Neural progenitor cell (in vitro differentiated cells): Measurements from ENCODE around the gene MPPE1. TPM values are rescaled to one million over a fixed set of nuclear protein-coding genes. Genes with fewer than 3 reads are reported as not detected.
A peak's percentile ranks its signal among the peaks of the same experiment; 100 is the strongest.

Experiments
- DNase-seq: peaks from one replicate; pipeline ENCODE4 v3.0.0-alpha.2; 2016; ENCODE audit warnings: low spot score
- H2AFZ ChIP-seq: fragments of 200-600 bp; sonication (generic); replicated peaks from 2 replicates; pipeline ENCODE4 v1.6.1; 2016; ENCODE audit warnings: antibody characterized with exemption
- H3F3A ChIP-seq: fragments of 200-600 bp; sonication (generic); 2 replicates; pipeline ENCODE4 v1.6.1; 2016; ENCODE audit warnings: antibody characterized with exemption, low read depth
- H3K27ac ChIP-seq: fragments of 200-600 bp; sonication (generic); 2 replicates; pipeline ENCODE4 v1.5.1; 2016; ENCODE audit warnings: mild to moderate bottlenecking
- H3K27me3 ChIP-seq: fragments of 200-600 bp; sonication (generic); 2 replicates; pipeline ENCODE4 v1.6.1; 2016; ENCODE audit warnings: mild to moderate bottlenecking, moderate library complexity
- H3K36me3 ChIP-seq: fragments of 200-600 bp; sonication (generic); 2 replicates; pipeline ENCODE4 v1.5.1; 2016
- H3K4me1 ChIP-seq: fragments of 200-600 bp; sonication (generic); 2 replicates; pipeline ENCODE4 v1.6.1; 2016; ENCODE audit warnings: mixed run types
- H3K4me2 ChIP-seq: fragments of 200-600 bp; sonication (generic); 2 replicates; pipeline ENCODE4 v1.6.1; 2016
- H3K4me3 ChIP-seq: fragments of 200-600 bp; sonication (generic); 2 replicates; pipeline ENCODE4 v1.5.1; 2016
- H3K79me2 ChIP-seq: fragments of 200-600 bp; sonication (generic); 2 replicates; pipeline ENCODE4 v1.6.1; 2016; ENCODE audit warnings: low read depth
- H3K9ac ChIP-seq: fragments of 200-600 bp; sonication (generic); 2 replicates; pipeline ENCODE4 v1.6.1; 2016
- H3K9me3 ChIP-seq: fragments of 200-600 bp; sonication (generic); 2 replicates; pipeline ENCODE4 v1.5.1; 2016; ENCODE audit warnings: low read depth
- H4K20me1 ChIP-seq: fragments of 200-600 bp; sonication (generic); 2 replicates; pipeline ENCODE4 v1.6.1; 2016; ENCODE audit warnings: low read depth
- H3K27ac Mint-ChIP-seq: 3 replicates; pipeline ENCODE4 v1.8.0; 2021; ENCODE audit warnings: mixed read lengths
- H3K27me3 Mint-ChIP-seq: 2 replicates; pipeline ENCODE4 v1.8.0; 2022; ENCODE audit warnings: low read depth, mild to moderate bottlenecking, inconsistent platforms, moderate library complexity, mixed read lengths; ENCODE audit not compliant: insufficient read depth
- H3K36me3 Mint-ChIP-seq: 3 replicates; pipeline ENCODE4 v1.8.0; 2021; ENCODE audit warnings: mixed read lengths
- H3K4me1 Mint-ChIP-seq: 3 replicates; pipeline ENCODE4 v1.8.0; 2021; ENCODE audit warnings: mixed read lengths
- H3K4me3 Mint-ChIP-seq: 3 replicates; pipeline ENCODE4 v1.8.0; 2021; ENCODE audit warnings: mild to moderate bottlenecking, moderate library complexity, mixed read lengths
- H3K9me3 Mint-ChIP-seq: 3 replicates; pipeline ENCODE4 v1.8.0; 2020; ENCODE audit warnings: mixed read lengths
- EZH2 ChIP-seq: fragments of 200-600 bp; sonication (generic); IDR thresholded peaks from 2 replicates; pipeline ENCODE4 v1.6.1; 2017; ENCODE audit warnings: antibody characterized with exemption, mild to moderate bottlenecking, moderate library complexity
- EZH2phosphoT487 ChIP-seq: fragments of 200-600 bp; sonication (generic); IDR thresholded peaks from 2 replicates; pipeline ENCODE4 v1.6.1; 2017; ENCODE audit warnings: antibody characterized with exemption
- total RNA-seq: library from RNA; depleted of rRNA; stranded (reverse); fragments of >200 nt; gene quantifications from 2 replicates; pipeline ENCODE4 v1.2.3, GENCODE V29; 2015; ENCODE audit warnings: low replicate concordance
- TF ChIP-seq, protein P1 (sequence below): fragments of 200-600 bp; sonication (generic); IDR thresholded peaks from 2 replicates; pipeline ENCODE4 v1.5.1; 2017; ENCODE audit warnings: antibody characterized with exemption, mild to moderate bottlenecking

The MPPE1 gene
- total RNA-seq, 1 donor from 2014 or later: 17.3 TPM

DNA sequence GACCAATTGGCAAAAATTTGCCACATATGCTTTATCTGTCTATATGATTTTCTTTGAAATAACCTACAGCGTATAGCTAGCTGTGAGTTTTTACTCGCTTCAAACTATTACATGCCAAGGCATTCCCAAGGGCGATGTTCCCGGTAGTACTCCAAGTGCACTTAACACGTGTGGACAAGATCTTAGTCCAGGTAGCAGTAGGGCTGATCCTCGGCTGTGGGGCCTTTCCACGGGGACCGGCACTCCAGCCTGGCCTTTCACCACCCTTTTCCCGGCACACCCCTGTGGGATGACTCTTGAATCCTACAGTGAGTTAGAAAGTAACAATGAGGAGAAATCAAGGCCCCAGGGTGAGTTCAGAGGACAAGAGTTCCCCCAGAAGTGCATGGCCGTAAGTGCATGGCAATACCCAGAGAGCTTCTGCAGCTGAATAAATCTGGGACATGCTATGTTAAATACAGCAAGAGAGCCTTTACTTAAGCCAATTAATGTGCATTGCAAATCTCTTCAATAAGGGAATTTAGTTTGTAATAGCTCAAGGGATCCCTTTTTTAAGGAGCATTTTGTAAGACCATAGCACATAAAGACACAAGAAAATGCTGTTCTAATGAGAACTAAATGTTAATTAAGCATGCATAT lies 30.5 kb downstream of the MPPE1 start:
- peaks cover 1% of the 10 kb centered on the region for H3K27me3 Mint-ChIP-seq
- TF ChIP-seq, protein P1, sequence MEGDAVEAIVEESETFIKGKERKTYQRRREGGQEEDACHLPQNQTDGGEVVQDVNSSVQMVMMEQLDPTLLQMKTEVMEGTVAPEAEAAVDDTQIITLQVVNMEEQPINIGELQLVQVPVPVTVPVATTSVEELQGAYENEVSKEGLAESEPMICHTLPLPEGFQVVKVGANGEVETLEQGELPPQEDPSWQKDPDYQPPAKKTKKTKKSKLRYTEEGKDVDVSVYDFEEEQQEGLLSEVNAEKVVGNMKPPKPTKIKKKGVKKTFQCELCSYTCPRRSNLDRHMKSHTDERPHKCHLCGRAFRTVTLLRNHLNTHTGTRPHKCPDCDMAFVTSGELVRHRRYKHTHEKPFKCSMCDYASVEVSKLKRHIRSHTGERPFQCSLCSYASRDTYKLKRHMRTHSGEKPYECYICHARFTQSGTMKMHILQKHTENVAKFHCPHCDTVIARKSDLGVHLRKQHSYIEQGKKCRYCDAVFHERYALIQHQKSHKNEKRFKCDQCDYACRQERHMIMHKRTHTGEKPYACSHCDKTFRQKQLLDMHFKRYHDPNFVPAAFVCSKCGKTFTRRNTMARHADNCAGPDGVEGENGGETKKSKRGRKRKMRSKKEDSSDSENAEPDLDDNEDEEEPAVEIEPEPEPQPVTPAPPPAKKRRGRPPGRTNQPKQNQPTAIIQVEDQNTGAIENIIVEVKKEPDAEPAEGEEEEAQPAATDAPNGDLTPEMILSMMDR: no peak
- TF ChIP-seq EZH2phosphoT487 (no peak), EZH2 (no peak)
- no peaks in the 10 kb centered on the region for H3K36me3 ChIP-seq
- no peaks in the 10 kb centered on the region for H3K27me3 ChIP-seq
- H3K4me1 ChIP-seq: no peaks in the 10 kb centered on the region
- H3K9me3 Mint-ChIP-seq: no peaks in the 10 kb centered on the region
- no peak overlapping the region for H3K4me3 ChIP-seq
- H3K4me2 ChIP-seq: no peak overlapping the region
- H3K27ac Mint-ChIP-seq: no peak overlapping the region
- no peak overlapping the region for H3K4me3 Mint-ChIP-seq
- peaks cover 17% of the 10 kb centered on the region for H3K4me1 Mint-ChIP-seq
- H3K79me2 ChIP-seq: no peaks in the 10 kb centered on the region
- no peak overlapping the region for H2AFZ ChIP-seq
- H3K9me3 ChIP-seq: no peaks in the 10 kb centered on the region
- no peak overlapping the region for H3K27ac ChIP-seq
- H3K36me3 Mint-ChIP-seq: peaks cover 25% of the 10 kb centered on the region
- no peaks in the 10 kb centered on the region for H4K20me1 ChIP-seq
- H3F3A ChIP-seq: no peaks in the 10 kb centered on the region
- DNase-seq: no peak
- no peak overlapping the region for H3K9ac ChIP-seq

DNA sequence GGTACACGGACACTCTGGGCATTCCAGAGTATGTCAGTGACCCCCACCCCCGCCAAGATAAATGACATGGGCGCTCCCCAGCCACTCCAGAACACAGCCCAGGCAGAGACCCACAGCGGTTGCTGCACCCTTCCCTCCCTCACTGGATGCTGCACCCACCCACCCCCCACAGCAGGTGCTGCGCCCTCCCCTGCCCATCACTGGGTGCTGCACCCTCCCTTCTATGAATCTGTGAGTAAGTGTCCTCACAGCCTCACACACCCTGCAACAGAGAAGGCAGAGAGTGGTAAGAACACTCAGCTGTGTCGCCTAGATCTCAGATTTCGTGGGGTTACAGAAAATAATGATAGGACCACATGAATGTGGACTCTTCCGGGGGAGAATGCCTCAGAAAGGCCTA lies 33.4 kb downstream of the MPPE1 start:
- Histone ChIP-seq H3K27me3 (no peaks in the 10 kb centered on the region), H3K9ac (no peak overlapping the region), H3K4me2 (no peak overlapping the region), H4K20me1 (no peaks in the 10 kb centered on the region), H3K27ac (no peak overlapping the region), H3K9me3 (no peaks in the 10 kb centered on the region), H3K36me3 (no peaks in the 10 kb centered on the region), H3K79me2 (no peaks in the 10 kb centered on the region), H3K4me3 (no peak overlapping the region), H3F3A (no peaks in the 10 kb centered on the region), H3K4me1 (no peaks in the 10 kb centered on the region), H2AFZ (no peak overlapping the region)
- Mint-ChIP-seq H3K4me1 (no peaks in the 10 kb centered on the region), H3K27me3 (peaks cover 3% of the 10 kb centered on the region), H3K4me3 (no peak overlapping the region), H3K36me3 (peaks cover 15% of the 10 kb centered on the region), H3K9me3 (no peaks in the 10 kb centered on the region), H3K27ac (peak overlapping the region; percentile 34)
- TF ChIP-seq EZH2 (no peak), EZH2phosphoT487 (no peak)
- TF ChIP-seq, protein P1: no peak
- DNase-seq: no peak

DNA sequence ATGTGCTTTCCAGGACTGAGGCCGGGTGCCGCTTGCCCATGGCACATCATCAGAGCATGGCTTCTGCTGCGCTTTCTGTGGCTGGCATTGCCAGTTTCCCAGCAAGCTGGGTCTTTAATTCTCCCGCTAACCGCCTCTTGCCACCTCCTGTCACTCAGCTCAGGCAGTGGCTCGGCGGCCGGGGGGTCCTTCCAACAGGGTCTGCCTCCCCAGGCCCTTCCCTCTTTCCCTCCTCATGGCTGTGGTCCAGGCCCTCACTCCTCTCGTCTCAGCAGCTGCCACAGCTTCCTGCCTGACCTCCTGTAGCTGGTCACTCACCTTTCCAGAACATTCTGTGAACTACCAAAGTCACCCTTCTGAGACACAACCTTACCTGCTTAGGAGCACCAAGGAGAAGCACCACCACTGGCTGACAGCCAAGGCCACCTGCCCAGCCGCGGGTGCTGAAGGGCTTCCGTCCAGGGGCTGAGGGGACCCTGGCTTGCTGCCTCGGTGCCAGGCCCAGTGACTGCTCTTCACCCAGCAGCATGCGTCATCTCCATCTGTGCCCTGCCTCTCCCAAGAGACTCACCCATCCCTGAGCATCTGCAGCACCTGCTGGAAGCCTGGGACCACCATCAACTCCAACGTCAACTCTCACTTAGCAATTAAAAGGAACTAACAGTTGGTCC lies 34.3 kb downstream of the MPPE1 start:
- no peaks in the 10 kb centered on the region for H3K27me3 ChIP-seq
- H3K27me3 Mint-ChIP-seq: peaks cover 3% of the 10 kb centered on the region
- no peak overlapping the region for H3K4me3 ChIP-seq
- H3K4me2 ChIP-seq: no peak overlapping the region
- no peak overlapping the region for H3K27ac ChIP-seq
- no peaks in the 10 kb centered on the region for H3K9me3 ChIP-seq
- no peaks in the 10 kb centered on the region for H3F3A ChIP-seq
- H3K4me1 ChIP-seq: no peaks in the 10 kb centered on the region
- H3K79me2 ChIP-seq: no peaks in the 10 kb centered on the region
- TF ChIP-seq, protein P1: no peak
- TF ChIP-seq EZH2phosphoT487: no peak
- no peak for TF ChIP-seq EZH2
- H2AFZ ChIP-seq: no peak overlapping the region
- no peaks in the 10 kb centered on the region for H3K36me3 ChIP-seq
- no peak overlapping the region for H3K4me3 Mint-ChIP-seq
- H3K9ac ChIP-seq: no peak overlapping the region
- no peak for DNase-seq
- H4K20me1 ChIP-seq: no peaks in the 10 kb centered on the region
- H3K4me1 Mint-ChIP-seq: no peaks in the 10 kb centered on the region
- peaks cover 15% of the 10 kb centered on the region for H3K36me3 Mint-ChIP-seq
- no peaks in the 10 kb centered on the region for H3K9me3 Mint-ChIP-seq
- peak overlapping the region; percentile 79 for H3K27ac Mint-ChIP-seq
